CD4-positive, alpha-beta T cell treated with Interleukin-17A for 1 hour (primary cell): ENCODE measurements around the gene ARMC6.
"Not testable (repeated sequence)": the region's sequence is repeated elsewhere in the genome, so short reads cannot be mapped to it uniquely, and the experiment has no call there.

Experiments used
- DNase-seq: peaks from one replicate; pipeline ENCODE4 v3.0.0-alpha.2; 2020

ARMC6 gene

DNA sequence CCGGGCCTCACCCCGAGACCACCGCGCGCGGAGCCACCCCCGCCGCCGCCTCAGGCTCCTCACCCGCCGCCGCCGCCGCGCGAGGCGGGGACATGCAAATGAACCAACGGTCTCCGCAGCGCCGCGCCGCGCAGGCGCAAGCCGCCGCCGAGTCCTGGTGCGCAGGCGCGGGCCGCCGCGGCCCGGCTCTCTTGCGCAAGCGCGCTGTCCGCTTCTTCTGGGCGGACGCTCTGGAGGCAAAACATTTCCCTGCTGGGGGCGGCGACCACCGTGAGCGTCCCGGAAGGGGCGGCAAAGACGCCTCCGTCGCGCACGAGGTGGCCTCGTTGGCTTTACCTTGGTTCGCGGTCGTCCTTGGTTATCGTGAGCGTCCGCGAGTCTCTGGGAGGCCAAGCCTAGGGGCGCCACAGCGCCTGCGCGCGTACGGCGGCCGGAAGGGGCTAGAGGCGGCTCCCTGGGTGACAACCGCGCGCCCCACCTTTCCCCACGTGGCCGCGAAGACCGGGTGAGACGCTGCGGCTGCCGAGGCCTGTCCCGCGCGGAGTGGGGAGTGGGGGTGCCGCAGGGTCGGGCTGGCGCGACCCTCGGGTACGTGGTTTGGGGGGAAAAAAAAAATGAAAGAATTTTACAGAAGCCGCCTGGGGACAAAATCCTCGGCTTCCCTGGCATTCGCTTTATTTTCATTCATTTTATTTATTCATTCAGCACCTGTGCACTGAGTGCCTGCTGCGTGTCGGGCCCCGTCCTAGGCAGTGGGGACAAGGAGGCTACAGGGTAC, at the start of gene ARMC6, which contains the start of gene SUGP2:
ARMC6 (plus strand) TSS at position 178 of the 778 bp plus-strand sequence. CDS start 607 bp downstream, outside the sequence.
SUGP2 (minus strand) TSS at position 92 of the 778 bp plus-strand sequence. CDS start 2,446 bp downstream, outside the sequence.
- peak; percentile 93 for DNase-seq

DNA sequence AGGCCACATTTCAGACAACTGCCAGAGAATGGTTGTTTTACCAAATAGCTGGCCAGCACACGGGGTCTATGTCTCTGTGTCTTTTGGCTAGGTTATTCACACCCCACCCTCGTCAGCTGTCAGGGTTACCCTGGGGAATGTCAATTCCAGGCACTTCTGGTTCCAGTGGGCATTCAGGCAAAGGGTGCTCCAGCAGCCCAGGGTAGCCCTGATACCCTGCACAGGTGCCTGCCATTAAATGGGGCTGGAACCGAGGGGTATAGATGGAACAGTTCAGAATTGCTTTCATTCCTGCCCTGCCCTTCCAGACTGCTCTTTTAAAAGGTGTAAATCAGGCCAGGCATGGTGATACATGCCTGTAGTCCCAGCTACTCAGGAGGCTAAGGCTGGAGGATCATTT, 49.2 kb upstream of the ARMC6 start:
- no peak for DNase-seq

DNA sequence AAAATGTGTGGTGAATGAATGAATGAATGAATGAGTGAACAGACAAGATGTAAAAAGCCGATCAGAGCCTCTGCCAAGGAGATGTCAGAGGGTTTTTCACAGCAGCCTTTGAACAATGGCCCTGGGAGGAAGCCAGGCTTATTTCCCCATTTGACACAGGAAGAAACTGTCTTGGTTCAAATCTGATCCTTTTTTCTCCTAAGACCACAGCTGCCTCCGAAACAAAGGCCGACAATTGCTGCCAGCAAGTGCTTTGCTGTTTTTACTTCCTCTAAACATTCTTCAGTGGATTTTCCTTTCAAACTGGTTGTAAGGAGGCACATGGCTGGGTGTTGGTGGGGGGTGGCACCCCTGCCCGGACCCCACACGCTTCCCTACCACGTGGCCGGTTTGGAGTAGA, 48.1 kb upstream of the ARMC6 start:
- no peak for DNase-seq

DNA sequence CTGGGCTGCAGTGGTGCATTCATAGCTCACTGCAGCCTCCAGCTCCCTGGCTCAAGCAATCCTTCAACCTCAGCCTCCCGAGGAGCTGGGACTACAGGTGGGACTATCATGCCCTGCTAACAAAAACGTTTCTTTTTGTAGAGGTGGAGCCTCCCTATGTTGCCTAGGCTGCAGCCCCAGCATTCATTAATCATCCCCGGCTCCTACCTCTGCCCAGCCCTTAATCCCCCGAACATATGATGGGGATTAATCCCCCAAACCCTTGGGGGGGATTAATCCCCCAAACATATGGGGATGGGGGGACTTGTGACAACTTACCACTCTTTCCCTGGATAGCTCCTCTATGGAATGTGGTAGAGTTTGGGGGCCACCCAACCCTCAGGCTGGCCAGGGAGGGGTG, 45.9 kb upstream of the ARMC6 start:
- no peak for DNase-seq

DNA sequence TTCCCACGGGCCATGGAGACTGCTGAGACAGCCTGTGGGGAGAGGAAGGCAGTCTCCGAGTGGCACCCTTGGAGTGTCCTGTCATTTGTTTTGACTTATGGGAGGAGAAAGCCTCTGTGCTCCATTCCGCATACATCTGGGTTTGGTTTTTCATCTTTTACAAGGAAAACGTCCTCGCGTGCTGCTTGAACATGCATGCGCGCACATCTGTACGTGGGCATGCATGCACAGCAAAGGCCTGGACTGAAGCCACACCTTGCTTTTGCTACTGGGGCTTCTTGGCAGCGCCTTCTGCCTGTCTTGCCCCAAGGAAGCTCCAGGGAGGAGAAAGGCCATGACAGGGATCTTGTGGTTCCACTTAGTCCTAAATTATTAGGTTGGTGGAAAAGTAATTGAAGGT, 44.1 kb upstream of the ARMC6 start:
- no peak for DNase-seq

DNA sequence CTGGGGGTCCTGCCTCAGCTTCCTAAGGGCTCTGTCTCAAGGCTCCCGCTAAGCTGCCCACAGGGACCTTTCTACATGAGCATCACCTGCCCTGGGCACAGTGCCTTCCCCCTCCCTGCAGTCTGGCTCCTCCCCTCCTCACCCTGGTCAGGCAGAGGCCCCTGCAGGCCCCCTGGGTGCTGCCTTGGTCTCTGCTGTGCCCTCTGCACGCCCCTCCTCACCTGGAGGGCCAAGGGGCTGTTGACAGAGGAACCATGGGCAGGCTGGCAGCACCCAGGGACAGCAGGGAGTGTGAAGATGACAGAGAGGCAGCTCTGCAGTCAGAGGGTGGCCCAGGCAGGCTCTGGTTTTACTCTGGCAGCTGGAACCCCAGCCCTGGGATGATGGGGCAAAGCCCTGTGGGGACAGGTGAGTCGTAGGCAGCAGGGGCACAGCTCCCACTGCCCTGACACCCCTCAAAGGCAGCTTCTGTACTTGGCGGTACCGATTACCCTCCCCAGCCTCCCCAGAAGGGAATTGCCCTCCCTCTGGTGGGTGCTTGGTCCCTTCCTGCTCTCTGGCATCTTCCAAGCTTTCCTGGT, 43.2 kb upstream of the ARMC6 start:
- DNase-seq: no peak

DNA sequence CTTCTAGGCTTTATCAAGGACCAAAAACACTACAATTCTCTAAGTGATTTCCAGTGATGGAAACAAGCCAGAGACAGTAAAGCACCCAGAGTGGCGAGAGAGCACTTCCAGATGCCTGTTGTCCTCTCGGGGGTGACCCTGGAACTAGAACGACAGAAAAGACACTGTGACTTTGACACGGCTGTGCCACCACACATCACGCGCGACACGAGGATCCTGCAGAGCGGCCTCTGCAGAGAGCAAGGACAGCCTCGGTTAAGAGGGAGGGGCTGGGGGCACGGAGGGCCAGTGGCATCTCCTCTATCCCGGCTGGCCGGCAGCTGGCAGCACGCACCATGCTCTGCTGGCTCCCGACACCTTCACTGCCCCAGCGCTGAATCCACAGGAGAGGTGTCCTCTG, 42.4 kb upstream of the ARMC6 start:
- no peak for DNase-seq

DNA sequence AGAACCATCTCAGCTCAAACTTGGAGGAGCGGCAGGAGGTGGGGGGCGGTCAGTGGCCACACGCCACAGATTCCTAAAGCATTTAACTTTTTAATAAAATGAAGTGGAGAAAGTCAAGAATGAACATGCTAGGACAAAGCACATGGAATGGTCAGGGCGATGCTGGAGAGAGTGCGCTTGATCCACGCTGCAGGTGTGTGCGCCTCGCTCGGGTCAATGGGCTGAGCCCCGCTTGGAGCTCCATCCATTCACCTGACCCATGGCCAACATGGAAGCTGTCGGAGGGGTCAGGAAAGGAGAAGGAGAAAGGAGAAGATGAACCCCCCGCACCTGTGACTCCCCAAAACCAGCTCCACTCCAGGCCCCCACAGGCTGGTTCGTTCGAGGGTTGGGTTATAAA, 41.9 kb upstream of the ARMC6 start:
- no peak for DNase-seq

DNA sequence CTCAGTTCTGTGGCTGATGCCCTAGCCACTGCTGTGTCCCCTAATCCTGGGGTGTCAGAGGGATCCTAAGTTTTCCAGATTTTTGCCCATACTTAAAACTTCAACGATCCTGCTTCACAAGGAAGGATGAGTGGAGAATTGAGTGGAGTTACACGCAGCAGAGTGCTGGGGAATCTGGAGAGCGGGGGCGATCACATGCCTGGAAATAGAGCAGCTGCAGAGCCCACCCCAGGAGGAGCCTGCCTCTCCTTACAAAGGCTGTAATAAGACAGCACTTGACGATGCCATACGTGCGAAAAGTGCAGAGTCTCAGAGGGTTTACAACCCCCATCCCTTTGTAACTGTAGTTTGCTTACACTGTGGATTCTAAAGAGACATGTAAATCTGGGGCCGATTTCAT, 40.7 kb upstream of the ARMC6 start:
- DNase-seq: no peak

DNA sequence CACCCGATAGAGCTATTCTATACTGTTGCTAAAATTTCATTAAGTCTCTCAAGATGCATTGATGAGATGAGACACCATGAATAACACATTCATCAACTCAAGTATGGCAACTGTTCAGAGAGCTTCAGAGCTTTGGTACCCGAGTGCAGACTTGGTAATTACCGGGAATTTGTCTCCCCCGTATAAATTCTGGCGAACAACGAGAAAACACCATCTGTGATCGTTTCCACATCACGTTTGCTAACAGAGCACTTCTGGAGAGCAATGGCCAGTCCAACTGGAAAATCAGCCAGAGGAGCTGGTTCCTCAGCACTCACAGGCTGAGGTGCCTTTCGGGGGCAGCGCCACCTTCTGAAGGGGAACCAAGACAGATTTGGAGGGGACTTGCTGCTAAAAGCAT, 40.3 kb upstream of the ARMC6 start:
- DNase-seq: no peak

DNA sequence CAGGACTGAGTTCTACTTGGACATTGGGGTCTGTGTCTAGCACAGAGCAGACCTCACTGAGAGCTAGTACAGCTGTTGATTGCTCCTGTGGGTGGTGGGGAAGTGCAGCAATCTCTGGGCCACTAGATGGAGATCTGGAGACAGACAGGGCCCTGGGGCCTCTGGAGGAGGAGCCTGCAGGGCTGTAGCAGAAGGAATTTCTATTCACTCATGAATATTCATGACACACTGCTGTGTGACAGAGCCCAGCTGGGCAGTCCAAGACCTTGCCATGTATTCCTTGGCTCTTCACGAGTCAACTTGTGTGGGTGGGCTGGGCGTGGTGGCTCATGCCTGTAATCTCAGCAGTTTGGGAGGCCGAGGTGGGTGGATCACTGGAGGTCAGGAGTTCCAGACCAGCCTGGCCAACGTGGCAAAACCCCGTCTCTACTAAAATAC, 37.6 kb upstream of the ARMC6 start:
- DNase-seq: no peak

DNA sequence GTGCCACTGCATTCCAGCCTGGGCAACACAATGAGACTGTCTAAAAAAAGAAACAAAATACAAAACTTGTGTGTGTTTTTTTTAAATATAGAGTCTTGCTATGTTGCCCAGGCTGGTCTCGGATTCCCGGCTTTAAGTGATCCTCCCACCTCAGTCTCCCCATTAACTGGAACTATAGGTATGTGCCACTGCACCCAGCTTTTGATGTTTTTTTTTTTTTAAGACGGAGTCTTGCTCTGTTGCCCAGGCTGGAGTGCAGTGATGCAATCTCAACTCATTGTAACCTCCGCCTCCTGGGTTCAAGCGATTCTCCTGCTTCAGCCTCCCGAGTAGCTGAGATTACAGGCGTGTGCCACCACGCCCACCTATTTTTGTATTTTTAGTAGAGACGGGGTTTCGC, 37.1 kb upstream of the ARMC6 start:
- DNase-seq: no peak

DNA sequence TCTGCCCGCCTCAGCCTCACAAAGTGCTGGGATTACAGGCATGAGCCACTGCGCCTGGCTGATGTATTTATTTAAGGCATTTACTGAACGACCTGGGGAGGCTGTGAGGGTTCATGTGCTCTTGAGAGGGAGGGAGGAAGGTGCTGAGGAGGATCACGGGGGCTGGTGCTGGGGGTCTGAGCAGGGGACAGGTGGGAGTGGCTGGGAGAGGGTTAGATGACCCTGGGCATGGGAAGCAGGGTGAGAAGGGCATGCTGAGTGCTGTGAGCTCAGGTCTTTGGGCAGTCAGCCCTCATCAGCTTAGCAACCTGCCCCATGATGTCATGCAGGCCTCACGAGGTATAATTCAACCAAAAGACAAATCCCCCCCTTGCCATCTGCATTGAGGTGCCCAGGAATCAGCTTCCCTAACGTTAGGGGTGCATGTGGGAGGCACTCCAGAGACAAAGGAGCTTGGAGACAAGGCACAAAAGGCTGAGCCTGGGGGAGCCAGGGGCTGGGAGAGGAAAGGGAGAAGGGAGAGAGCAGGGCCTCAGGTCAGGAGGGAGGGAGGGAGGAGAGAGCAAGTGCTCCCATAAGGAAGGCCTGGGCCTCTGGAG, 36.5 kb upstream of the ARMC6 start:
- no peak for DNase-seq

DNA sequence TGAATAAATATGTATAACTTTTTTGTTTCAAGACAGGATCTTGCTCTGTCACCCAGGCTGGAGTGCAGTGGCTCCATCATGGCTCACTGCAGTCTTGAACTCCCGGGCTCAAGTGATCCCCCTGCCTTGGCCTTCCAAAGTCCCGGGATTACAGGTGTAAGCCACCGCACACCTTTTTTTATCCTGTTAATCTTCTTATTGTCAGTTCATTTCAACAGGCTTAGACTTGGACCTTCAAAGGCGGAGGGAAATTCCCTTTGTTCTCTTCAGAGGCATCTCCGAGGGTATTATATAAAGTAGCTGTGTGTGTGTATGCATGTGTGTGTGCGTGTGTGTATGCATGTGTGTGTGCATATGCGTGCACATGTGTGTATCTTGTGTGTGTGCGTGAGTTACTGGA, 35.1 kb upstream of the ARMC6 start:
- no peak for DNase-seq

DNA sequence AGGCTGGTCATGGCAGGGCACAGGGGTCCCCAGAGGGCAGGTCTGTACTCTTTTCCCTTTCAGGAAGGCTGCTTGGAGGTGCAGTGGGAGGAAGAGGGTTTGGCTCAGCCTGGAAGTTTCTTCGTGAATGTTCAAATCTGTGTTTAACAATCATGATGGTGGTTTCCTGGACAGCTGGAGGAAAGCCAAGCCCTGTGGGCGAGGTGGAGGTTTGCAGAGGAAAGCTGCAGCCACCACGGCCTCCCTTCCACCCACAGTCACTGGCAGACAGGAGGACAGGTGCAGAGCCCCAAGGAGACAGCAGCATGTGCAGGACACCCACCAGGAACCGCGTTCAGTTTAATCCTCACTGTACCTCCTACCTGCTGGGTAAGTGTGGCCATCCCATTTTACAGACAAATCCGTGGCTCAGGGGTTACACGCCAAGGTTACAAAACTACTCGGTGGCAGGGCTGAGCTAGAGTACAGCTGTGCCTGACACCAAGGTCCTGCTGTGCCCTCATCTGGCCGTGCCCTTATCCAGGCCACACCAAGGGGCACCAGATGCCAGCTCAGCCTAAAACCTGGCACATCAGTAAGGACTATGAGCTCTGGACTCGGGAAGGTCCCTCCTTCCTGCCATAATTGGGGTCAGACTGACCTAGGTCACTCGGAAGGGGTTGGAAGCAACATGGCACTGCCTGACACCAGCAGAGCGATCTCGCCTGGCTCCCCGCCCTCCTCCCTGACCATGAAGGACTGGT, 34.2 kb upstream of the ARMC6 start:
- no peak for DNase-seq

DNA sequence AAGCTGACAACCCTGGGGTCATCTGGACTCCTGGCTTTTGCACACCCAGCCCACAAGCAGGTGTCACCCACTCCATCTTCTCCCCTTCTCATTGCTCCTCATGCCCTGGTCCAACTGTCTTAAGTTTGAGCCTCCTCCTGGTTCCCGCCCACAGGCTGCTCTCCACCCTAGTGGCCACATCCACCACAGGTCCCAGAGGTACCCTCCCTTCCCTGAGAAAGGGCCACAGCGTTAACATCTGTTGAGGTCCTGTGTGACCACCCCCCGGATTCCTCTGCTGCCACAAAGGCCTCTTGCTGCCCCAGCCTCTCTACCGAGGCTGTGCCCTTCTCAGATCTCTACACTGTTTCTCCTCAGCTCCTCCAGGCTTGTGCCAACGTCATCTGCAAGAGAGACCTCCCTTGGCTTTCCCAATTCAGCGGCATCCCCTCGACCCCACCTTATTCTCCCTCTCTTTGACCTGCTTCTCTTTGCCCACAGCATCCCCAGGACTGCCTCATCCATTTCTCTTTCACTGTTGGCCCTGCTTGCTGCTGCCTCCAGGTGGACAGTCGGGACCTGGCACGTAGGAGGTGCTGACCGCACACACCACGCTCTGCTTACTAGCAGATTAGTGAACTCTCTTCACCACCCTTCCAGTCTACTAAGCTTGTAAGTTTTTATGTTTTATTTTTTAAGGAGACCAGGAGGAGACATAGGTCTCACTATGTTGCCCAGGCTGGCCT, 33.3 kb upstream of the ARMC6 start:
- no peak for DNase-seq

DNA sequence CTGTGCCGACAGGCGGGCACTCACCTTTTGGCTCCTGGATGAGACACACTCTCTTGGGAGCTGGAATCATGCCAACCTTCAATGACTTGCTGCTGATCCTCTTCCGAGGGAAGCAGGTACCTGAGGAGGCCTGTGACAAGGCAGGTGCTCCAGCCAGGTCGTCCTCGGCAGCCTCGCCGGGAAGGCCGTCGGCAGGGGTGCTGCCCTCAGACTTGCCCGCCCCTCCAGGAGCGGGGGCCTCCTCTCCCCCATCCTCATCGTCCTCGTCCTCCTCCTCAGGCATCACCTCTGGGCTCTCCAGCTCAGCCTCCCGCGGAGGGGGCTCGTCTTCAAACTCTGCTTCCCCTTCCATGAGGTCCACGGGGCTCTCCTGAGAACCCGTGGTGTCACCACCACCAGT, 29.3 kb upstream of the ARMC6 start:
- DNase-seq: no peak

DNA sequence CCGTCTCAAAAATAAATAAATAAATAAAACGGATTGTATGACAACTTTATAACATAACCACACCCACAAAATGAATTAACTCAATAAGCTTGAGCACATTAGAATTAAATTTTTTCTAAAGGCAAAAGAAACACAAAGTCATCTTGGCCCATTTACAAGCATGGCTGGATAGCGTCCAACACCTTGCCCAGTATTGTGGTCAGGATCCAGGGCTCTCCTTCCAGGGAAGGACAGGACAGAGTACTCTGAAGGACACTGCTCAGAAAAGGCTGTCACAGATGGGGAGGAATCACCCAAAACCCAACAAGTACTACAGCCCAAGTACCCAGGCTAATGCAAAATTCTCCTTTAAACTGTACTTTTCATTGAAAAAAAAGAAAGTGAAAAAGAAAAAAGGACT, 27.2 kb upstream of the ARMC6 start:
- no peak for DNase-seq

DNA sequence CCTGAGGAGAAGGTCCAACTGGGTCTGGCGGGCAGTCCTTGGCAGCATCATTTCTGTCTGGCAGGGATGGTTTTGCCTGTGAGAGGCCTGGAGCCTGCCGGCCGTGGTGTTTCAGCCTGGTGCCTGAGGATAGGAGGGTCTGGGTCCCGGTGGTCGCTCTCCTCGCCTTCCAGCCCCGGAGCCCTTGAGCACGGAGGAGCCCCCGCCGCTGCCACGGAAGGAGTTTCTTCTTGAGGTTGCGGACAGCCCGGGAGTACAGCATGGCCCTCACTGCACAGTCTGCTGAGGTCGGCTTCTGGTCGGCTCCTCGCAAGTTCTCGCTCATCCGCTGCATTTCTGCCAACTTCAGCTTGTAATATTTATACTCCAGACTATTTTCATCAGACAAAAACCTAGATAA, 23.5 kb upstream of the ARMC6 start:
- no peak for DNase-seq

DNA sequence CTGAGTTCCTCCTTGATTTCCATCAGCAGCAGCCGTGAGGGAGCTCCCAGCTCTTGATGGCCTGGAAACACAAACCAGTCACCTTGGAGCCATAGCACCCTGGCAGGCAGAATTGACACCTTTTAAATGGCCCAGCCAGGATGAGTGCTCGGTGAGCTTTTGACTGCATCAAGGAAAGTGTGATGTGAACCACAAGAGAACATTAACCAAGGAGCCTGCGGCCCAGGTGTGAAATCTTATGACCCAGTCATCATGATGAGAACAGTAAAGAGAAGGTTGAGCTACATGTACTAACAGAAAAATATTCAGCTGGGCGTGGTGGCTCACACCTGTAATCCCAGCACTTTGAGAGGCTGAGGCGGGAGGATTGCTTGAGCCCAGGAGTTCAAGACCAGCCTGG, 22.9 kb upstream of the ARMC6 start:
- DNase-seq: peak; percentile 19

DNA sequence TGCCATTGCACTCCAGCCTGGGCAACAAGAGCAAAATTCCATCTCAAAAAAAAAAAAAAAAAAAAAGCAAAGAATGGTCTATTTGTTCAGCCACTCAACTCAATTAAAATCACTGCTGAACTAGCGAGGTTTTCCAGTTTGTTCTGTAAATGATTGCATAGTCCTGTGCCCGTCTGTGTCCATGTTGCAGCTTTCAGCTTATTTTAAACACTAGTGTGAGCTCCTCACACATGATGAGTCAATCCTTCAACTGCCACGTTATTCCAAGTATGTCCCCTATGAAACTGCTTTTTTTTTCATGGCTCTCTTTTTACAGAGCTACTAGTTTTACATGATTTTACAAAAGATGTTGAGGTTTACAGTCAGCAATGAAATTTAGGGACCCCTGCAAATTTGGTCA, 12.3 kb upstream of the ARMC6 start:
- DNase-seq: no peak

DNA sequence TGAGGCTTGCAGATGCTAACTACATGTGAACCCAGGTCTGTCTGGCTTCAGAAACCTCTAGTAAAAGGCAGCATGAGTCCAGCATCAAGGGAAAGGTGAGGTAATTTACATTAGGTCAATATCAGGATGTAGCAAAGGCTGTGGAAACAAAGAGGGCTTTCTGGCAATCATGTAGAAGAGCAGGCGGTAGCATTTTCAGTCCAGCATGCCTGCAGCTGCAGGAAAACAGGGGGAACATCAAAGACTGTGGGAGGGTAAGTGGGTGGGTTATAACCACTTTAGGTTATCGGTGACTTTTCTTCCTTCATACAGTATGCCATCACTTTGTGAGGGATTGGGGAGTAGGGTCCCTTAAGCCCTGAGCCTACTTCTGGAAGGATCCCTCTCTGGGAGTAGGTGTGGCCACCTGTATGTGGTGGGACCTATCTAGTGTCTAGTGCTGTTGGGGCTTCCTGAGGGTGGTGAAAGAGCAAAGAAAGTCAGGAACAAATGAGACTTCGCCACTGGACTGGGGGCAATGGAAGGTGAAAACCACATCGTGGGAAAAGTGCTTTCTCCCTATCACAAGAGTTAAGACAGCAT, 10.9 kb upstream of the ARMC6 start:
- DNase-seq: no peak

DNA sequence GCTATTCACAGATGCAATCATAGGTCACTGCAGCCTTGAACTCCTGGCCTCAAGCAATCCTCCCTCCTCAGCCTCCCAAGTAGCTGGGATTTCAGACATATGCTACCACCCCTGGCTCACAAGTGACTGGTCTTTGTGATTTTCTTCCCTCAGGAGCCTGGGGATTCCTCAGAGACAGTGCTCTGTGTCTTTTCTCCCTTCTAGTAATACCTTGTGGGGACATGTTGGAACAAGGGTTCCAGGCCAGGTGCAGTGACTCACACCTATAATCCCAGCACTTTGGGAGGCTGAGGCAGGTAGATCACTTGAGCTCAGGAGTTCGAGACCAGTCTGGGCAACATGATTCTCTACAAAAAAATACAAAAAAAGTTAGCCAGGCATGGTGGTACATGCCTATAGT, 10.0 kb upstream of the ARMC6 start:
- DNase-seq: not testable (repeated sequence)
